GM12801 (cell line): Measurements from ENCODE around the gene CXADR.

Source experiments
- TF ChIP-seq, protein P1 (sequence below): IDR thresholded peaks from one replicate; pipeline ENCODE4 v1.5.1; 2011; ENCODE audit warnings: control low read depth; ENCODE audit not compliant: insufficient read length; ENCODE audit errors: extremely low read depth

The CXADR gene

GRCh38 chr21:17597680-17598079, 84.8 kb downstream of the CXADR start:
- TF ChIP-seq, protein P1, sequence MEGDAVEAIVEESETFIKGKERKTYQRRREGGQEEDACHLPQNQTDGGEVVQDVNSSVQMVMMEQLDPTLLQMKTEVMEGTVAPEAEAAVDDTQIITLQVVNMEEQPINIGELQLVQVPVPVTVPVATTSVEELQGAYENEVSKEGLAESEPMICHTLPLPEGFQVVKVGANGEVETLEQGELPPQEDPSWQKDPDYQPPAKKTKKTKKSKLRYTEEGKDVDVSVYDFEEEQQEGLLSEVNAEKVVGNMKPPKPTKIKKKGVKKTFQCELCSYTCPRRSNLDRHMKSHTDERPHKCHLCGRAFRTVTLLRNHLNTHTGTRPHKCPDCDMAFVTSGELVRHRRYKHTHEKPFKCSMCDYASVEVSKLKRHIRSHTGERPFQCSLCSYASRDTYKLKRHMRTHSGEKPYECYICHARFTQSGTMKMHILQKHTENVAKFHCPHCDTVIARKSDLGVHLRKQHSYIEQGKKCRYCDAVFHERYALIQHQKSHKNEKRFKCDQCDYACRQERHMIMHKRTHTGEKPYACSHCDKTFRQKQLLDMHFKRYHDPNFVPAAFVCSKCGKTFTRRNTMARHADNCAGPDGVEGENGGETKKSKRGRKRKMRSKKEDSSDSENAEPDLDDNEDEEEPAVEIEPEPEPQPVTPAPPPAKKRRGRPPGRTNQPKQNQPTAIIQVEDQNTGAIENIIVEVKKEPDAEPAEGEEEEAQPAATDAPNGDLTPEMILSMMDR, result no peak

- TF ChIP-seq, protein P1, result no peak
Measured at GRCh38 chr21:17598437-17598836, 85.6 kb downstream of the CXADR start.

DNA sequence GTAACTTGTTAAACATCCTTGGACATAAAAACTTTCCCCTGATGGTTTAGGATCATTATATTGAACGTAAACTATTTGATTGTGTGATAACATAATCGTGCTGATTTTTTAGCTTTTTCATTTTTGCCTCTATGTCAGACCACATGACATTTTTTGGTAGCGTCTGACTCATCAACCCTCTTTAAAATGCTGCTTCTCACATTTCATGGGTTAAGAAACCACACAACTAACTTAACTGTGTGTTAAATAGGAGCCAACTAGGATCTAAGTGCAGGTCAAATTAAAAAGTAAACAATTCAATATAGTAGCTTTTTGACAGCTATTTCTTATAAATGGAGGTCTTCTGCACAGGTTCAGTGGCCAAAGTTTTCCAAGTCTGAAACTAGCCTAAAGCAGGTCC, 90.0 kb downstream of the CXADR start:
- TF ChIP-seq, protein P1, result no peak

DNA sequence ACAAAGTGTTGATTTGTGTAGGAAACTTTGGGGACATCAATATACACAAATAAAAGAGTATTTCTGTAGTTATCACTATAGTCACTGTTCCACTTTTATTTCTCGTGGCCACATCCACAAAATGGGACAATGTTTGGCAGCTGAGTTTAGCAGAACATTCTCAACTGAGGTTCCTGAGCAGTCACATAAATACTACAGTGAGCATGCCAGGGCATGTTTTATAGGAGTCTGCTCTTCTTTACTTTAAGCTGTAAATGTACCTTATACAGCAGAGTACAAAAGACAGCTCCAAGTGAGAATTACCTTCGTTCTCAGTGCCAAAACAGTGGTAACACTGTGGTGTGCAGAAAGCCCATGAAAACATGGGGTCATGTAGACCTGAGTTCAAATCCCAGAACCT, 94.8 kb downstream of the CXADR start:
- TF ChIP-seq, protein P1, result no peak

- TF ChIP-seq, protein P1, result no peak
Measured at GRCh38 chr21:17609681-17610080, 96.8 kb downstream of the CXADR start.

GRCh38 chr21:17610911-17611310, 98.1 kb downstream of the CXADR start:
- TF ChIP-seq, protein P1, result no peak

GRCh38 chr21:17611414-17612022, 98.7 kb downstream of the CXADR start:
- TF ChIP-seq, protein P1, result no peak
